ENCODE measurements around the gene RASIP1. TPM values are rescaled to one million over a fixed set of nuclear protein-coding genes. Genes with fewer than 3 reads are reported as not detected.
A peak's percentile ranks its signal among the peaks of the same experiment; 100 is the strongest.

RASIP1 gene
- total RNA-seq, 1 donor, result 2.6 TPM

DNA sequence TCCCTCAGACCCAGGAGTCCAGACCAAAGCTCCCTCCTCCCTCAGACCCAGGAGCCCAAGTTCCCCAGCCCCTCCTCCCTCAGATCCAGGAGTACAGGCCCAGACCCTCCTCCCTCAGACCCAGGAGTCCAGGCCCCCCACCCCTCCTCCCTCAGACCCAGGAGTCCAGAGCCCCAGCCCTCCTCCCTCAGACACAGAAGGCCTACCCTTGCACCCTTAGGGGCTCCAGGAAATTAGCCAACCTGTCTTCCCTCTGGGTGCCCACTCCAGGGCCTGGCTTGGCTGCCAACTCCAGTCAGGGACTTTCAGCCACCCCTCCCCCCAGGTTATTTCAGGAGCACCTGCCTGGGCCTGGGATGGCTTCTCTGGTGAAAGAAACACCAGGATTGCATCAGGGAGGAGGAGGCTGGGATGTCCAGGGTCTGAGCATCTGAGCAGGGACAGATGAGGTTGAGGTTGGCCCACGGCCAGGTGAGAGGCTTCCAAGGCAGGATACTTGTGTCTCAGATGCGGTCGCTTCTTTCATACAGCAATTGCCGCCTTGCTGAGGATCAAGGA is 14.8 kb upstream of the RASIP1 start, which contains the start of gene FGF21:
Gene FGF21, plus strand, starts transcription at position 441 of the 558 bp plus-strand sequence. CDS start 713 bp downstream, outside the sequence.
- DNase-seq (ENCODE audit: low read depth), result no peak
- H3K4me3 ChIP-seq (ENCODE audit: low read depth, low read length), result no peak within 1 kb of the TSS
- TF ChIP-seq, protein P1, sequence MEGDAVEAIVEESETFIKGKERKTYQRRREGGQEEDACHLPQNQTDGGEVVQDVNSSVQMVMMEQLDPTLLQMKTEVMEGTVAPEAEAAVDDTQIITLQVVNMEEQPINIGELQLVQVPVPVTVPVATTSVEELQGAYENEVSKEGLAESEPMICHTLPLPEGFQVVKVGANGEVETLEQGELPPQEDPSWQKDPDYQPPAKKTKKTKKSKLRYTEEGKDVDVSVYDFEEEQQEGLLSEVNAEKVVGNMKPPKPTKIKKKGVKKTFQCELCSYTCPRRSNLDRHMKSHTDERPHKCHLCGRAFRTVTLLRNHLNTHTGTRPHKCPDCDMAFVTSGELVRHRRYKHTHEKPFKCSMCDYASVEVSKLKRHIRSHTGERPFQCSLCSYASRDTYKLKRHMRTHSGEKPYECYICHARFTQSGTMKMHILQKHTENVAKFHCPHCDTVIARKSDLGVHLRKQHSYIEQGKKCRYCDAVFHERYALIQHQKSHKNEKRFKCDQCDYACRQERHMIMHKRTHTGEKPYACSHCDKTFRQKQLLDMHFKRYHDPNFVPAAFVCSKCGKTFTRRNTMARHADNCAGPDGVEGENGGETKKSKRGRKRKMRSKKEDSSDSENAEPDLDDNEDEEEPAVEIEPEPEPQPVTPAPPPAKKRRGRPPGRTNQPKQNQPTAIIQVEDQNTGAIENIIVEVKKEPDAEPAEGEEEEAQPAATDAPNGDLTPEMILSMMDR (IDR thresholded peaks at IDR 0.05; ENCODE audit: insufficient read depth, low read depth, low read length), result no peak

DNA sequence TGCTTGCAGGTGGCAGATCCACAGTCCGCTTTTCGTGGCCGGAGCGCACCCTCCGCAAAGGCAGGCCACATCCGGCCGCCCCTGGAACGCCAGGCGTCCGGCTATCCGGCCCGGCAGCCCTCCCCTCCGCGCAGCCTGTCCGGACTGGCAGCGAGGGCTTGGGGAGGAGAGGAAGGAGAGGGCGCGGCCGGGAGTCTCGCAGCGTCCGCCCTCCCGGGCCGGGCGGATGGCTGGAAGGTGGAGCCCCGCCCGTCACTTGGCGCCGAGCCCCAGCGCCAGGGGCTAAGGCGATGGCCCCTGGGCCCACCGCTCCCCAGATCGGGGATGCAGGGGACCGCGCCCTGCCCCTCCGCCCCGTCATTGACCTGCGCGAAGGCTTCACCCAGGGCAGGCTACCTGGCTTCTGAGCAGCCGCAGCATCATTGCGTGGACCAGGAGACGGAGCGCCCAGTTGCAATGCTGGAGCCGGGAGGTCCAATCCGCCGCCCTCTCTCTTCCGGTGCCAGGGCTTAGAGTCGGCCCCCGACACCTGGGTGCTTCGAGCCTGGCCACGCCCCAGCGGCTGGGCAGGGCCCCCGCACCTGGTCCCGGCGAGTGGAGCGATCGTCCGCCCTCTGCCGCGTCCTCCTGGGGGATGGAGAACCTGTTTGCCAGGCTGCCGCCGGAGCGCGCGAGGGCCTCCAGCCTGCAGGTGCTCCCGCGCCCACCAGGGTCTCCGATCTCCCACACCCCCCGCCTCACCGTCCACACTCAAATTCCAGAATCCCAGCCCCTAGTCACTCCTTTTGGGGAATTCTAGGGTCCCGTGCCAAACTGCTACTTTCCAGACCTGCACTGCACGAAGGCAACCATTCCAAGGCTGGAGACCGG is 12.3 kb upstream of the RASIP1 start, which contains the start of gene FUT1:
Gene FUT1, minus strand, starts transcription at position 146 of the 870 bp plus-strand sequence. CDS start 1,360 bp downstream, outside the sequence.
- TF ChIP-seq, protein P1 (IDR thresholded peaks at IDR 0.05; ENCODE audit: insufficient read depth, low read depth, low read length), result no peak
- peak; percentile 46 for DNase-seq (ENCODE audit: low read depth)
- peak within 1 kb of the TSS; percentile 52 for H3K4me3 ChIP-seq (ENCODE audit: low read depth, low read length)

DNA sequence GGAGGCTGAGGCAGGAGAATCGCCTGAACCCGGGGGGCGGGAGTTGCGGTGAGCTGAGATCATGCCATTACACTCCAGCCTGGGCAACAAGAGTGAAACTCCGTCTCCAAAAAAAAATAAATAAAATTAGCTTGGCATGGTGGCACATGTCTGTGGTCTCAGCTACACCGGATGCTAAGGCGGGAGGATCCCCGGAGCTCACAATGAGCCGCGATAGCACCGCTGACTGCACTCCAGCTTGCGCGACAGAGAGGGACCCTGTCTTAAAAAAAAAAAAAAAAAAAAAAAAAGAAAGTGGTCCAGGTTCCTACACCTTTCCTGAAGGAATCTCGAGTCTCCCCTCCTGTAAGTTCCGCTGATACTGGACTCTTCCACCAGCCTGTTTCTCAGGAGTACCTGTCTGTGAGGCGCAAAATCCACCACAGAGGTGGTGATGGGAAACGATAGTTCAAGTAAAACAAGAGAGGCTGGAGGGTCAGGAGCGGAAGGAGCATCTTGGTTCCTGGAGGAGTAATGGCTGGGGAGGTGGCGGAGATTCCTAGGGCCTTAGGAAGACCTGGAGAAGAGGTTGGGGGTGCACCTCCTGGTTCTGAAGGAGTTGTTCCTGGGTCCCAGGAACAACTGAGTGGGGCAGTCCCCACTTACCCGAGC is 11.6 kb upstream of the RASIP1 start:
- no peak for DNase-seq (ENCODE audit: low read depth)
- TF ChIP-seq, protein P1 (IDR thresholded peaks at IDR 0.05; ENCODE audit: insufficient read depth, low read depth, low read length), result no peak
- H3K4me3 ChIP-seq (ENCODE audit: low read depth, low read length), result peak overlapping the region; percentile 52

DNA sequence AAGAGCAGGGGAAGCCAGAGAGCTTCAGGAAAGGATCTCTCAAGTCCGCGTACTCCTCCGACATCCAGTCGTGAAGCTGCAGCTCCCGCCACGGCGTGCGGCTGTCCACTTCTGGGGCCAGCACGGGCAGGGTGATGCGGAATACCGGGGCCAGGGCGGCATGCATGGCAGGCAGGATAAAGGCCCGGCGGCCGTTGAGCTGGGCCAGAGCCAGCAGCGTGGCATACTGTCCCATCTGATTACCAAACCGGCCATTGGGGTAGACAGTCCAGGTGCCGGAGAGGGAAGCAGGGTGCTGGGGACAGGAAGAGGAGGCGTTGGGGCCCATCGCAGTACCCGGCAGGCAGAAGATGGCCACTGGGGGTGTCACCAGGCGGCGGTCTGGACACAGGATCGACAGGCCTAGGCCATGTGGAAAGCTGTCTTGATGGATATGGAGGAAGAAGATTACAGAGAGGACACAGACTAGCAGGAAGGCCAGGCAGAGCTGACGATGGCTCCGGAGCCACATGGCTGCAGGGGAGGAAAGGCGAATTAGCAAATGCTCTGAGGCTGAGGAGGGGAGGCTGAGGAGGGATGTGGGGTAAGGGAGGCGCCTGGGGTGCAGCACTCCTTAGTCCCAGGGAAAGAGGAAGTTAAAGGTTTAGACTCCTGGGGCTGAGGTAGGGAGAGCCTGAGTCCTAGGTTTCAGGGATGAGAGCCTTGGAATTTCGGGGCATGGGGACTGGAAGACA is 10.5 kb upstream of the RASIP1 start:
- TF ChIP-seq, protein P1 (IDR thresholded peaks at IDR 0.05; ENCODE audit: insufficient read depth, low read depth, low read length), result no peak
- no peak overlapping the region for H3K4me3 ChIP-seq (ENCODE audit: low read depth, low read length)
- DNase-seq (ENCODE audit: low read depth), result no peak

DNA sequence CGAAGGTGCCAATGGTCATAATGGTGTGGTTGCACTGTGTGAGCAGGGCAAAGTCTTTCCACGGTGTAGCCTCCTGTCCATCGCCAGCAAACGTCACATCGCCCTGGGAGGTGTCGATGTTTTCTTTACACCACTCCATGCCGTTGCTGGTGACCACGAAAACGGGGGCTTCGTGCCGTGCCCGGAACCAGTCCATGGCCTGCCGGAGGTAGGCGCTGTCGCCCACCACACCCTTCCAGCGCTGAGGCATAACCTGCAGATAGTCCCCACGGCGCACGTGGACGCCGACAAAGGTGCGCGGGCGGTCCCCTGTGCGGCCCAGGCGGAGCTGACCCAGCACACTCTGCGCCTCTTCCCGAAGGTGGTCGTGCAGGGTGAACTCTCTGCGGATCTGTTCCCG is 9.9 kb upstream of the RASIP1 start:
- no peak for DNase-seq (ENCODE audit: low read depth)
- TF ChIP-seq, protein P1 (IDR thresholded peaks at IDR 0.05; ENCODE audit: insufficient read depth, low read depth, low read length), result no peak
- H3K4me3 ChIP-seq (ENCODE audit: low read depth, low read length), result no peak overlapping the region

DNA sequence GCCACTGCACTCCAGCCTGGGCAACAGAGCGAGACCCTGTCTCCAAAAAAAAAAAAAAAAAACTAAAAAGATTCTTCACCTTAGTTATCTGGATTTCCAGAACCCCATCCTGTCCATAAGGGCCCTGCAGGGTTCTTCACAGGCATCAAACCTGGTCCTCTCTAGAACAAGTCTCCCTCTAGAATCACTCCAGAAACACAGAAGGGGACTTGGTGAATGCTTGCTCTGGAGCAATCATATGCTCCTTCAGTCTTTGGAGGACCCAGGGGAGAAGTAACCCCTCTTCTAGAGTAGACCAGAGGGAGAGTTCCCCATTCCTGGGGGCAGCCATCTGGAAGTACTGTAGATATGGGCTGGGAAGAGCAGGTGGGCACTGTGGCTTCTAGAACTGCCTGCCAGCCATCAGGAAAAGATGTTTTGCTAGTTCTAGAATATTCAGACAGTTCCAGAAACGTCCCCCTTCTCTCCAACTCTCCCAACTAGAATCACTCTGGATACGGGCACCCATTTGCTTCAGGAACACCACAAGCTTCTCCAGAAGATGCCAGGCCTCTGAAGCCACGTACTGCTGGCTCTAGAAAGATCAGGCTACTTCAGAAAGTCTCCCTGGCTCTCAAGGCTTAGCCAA is 9.3 kb upstream of the RASIP1 start:
- DNase-seq (ENCODE audit: low read depth), result no peak
- TF ChIP-seq, protein P1 (IDR thresholded peaks at IDR 0.05; ENCODE audit: insufficient read depth, low read depth, low read length), result no peak
- no peak overlapping the region for H3K4me3 ChIP-seq (ENCODE audit: low read depth, low read length)
